AG09309 (cell line): ENCODE data around the gene ANKRD1.
"Not testable (repeated sequence)": the region's sequence is repeated elsewhere in the genome, so short reads cannot be mapped to it uniquely, and the experiment has no call there.

Source experiments
- DNase-seq: peaks from one replicate; pipeline ENCODE4 v3.0.0-alpha.2; 2010; ENCODE audit warnings: low read depth
- H3K4me3 ChIP-seq: 2 replicates; pipeline ENCODE4 v1.5.1; 2011; ENCODE audit warnings: mild to moderate bottlenecking, low read depth, low read length, moderate library complexity; ENCODE audit not compliant: control insufficient read depth
- CTCF ChIP-seq: IDR thresholded peaks from 2 replicates; pipeline ENCODE4 v1.5.1; 2011; ENCODE audit warnings: mild to moderate bottlenecking, low read depth, low read length, inconsistent platforms; ENCODE audit not compliant: insufficient read depth, control insufficient read depth; ENCODE audit errors: missing control alignments

The ANKRD1 gene

GRCh38 chr10:90889636-90890035, 31.3 kb downstream of the ANKRD1 start:
- DNase-seq = no peak
- TF ChIP-seq CTCF = no peak
- no peak overlapping the region for H3K4me3 ChIP-seq

GRCh38 chr10:90888387-90888786, 32.5 kb downstream of the ANKRD1 start:
- no peak overlapping the region for H3K4me3 ChIP-seq
- no peak for TF ChIP-seq CTCF
- DNase-seq = no peak

GRCh38 chr10:90887555-90887954, 33.3 kb downstream of the ANKRD1 start:
- DNase-seq = no peak
- no peak for TF ChIP-seq CTCF
- no peak overlapping the region for H3K4me3 ChIP-seq

GRCh38 chr10:90885176-90885575, 35.7 kb downstream of the ANKRD1 start:
- DNase-seq = peak; percentile 67
- no peak overlapping the region for H3K4me3 ChIP-seq
- TF ChIP-seq CTCF = no peak

GRCh38 chr10:90884431-90884830, 36.5 kb downstream of the ANKRD1 start:
- no peak for TF ChIP-seq CTCF
- DNase-seq = peak; percentile 42
- H3K4me3 ChIP-seq = no peak overlapping the region

GRCh38 chr10:90880059-90880719, 40.7 kb downstream of the ANKRD1 start:
- not testable (repeated sequence) for H3K4me3 ChIP-seq, DNase-seq
- peak; percentile 53 for TF ChIP-seq CTCF
